Measurements from ENCODE around the gene TEX19.

The TEX19 gene

DNA sequence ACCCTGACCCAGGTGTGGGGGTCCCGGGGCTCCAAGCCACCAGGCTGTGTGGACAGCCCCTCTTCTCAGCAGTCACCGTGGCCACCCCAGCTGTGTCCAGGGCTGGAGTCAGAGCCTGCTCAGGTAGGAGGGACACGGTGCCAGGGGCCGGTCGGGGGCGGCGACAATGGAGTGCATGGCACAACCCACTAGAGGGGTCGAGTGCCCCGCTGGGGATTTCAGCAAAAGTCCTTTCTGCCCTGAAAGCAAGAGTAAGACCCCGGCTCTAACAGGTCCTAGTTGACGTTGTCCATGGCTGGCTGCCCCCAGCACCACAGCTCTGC is 23.8 kb downstream of the TEX19 start:
- no peak overlapping the region for H2BK5ac ChIP-seq (ENCODE audit: low read length)
- no peak for DNase-seq
- H4K5ac ChIP-seq (ENCODE audit: low read length) = no peak overlapping the region
- H3K56ac ChIP-seq (ENCODE audit: low read length) = no peak overlapping the region
- no peak overlapping the region for H2BK15ac ChIP-seq (replicated peaks; ENCODE audit: low read depth)
- H4K8ac ChIP-seq (ENCODE audit: low read depth, low read length) = no peak overlapping the region
- H3K79me1 ChIP-seq (ENCODE audit: low read length) = no peaks in the 10 kb centered on the region
- H3K79me2 ChIP-seq (ENCODE audit: control insufficient read depth, insufficient read depth, low read length) = no peaks in the 10 kb centered on the region
- no peak overlapping the region for H3K4ac ChIP-seq (ENCODE audit: low read depth, low read length)
- H2BK120ac ChIP-seq (ENCODE audit: low read depth, low read length) = no peak overlapping the region
- no peak overlapping the region for H3K23ac ChIP-seq (ENCODE audit: low read length)
- H3K36me3 ChIP-seq (ENCODE audit: control insufficient read depth, insufficient read depth, low read length) = no peaks in the 10 kb centered on the region
- no CpG with 5 or more reads among the region's 11 CpGs for WGBS (ENCODE audit: extremely low coverage, insufficient coverage, low lambda C conversion rate)
- H3K4me1 ChIP-seq (ENCODE audit: control insufficient read depth, low read depth, low read length) = no peaks in the 10 kb centered on the region
- no peak overlapping the region for H3K4me2 ChIP-seq (ENCODE audit: low read length)
- no peak overlapping the region for H3K9ac ChIP-seq (ENCODE audit: low read length)
- H3K4me3 ChIP-seq (ENCODE audit: low read length) = no peak overlapping the region
- no peak overlapping the region for H3K27ac ChIP-seq (ENCODE audit: low read depth, low read length)
- no peaks in the 10 kb centered on the region for H3K27me3 ChIP-seq (ENCODE audit: insufficient read depth, low read length, poor library complexity)
- H3K18ac ChIP-seq (ENCODE audit: low read length) = no peak overlapping the region
- no peak overlapping the region for H2AK5ac ChIP-seq (ENCODE audit: low read length)

GRCh38 chr17:82383411-82383810 is 24.4 kb downstream of the TEX19 start:
- no peak overlapping the region for H2BK120ac ChIP-seq (ENCODE audit: low read depth, low read length)
- H3K79me1 ChIP-seq (ENCODE audit: low read length) = no peaks in the 10 kb centered on the region
- no peak overlapping the region for H4K8ac ChIP-seq (ENCODE audit: low read depth, low read length)
- H3K4me1 ChIP-seq (ENCODE audit: control insufficient read depth, low read depth, low read length) = no peaks in the 10 kb centered on the region
- H3K79me2 ChIP-seq (ENCODE audit: control insufficient read depth, insufficient read depth, low read length) = no peaks in the 10 kb centered on the region
- no peak overlapping the region for H3K4ac ChIP-seq (ENCODE audit: low read depth, low read length)
- H3K9ac ChIP-seq (ENCODE audit: low read length) = no peak overlapping the region
- H3K4me2 ChIP-seq (ENCODE audit: low read length) = no peak overlapping the region
- WGBS (ENCODE audit: extremely low coverage, insufficient coverage, low lambda C conversion rate) = no CpG with 5 or more reads among the region's 18 CpGs
- H3K36me3 ChIP-seq (ENCODE audit: control insufficient read depth, insufficient read depth, low read length) = no peaks in the 10 kb centered on the region
- H2AK5ac ChIP-seq (ENCODE audit: low read length) = no peak overlapping the region
- no peak overlapping the region for H2BK5ac ChIP-seq (ENCODE audit: low read length)
- H3K27me3 ChIP-seq (ENCODE audit: insufficient read depth, low read length, poor library complexity) = no peaks in the 10 kb centered on the region
- no peak overlapping the region for H3K18ac ChIP-seq (ENCODE audit: low read length)
- H3K23ac ChIP-seq (ENCODE audit: low read length) = no peak overlapping the region
- H3K56ac ChIP-seq (ENCODE audit: low read length) = no peak overlapping the region
- H3K4me3 ChIP-seq (ENCODE audit: low read length) = no peak overlapping the region
- no peak overlapping the region for H2BK15ac ChIP-seq (replicated peaks; ENCODE audit: low read depth)
- H3K27ac ChIP-seq (ENCODE audit: low read depth, low read length) = no peak overlapping the region
- DNase-seq = no peak
- no peak overlapping the region for H4K5ac ChIP-seq (ENCODE audit: low read length)

DNA sequence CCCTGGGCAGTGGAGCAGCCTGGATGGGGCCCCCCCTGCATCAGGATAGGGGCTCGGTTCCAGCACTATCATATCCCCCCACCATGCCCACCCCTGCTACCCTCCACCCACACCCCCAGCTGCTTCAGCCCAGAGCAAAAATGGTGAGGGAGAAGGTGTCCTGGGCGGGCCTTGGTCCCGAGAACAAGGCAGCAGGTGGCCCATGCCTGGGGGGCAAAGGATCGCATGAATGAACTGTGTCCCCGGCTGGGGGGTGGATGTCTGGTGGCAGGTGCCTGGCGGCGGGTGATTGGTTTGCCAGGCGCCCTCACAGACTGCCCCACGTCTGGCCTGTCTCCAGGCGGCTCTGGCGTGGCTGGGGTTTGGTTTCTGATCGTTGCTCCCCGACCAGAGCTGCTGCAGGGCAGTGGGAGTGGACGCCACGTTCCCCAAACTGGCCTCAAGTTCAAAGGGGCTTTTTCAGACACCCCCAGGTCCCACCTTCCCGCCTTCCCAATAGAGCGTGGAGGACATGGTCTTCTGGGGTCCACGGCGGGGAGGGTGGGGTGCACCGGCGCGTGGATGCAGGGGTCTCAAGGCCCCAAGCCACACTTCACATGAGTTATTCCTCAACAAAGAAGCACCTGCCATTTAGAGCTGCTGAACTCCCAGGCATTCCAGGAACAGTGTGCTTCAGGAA is 25.1 kb downstream of the TEX19 start:
- no peak for DNase-seq

DNA sequence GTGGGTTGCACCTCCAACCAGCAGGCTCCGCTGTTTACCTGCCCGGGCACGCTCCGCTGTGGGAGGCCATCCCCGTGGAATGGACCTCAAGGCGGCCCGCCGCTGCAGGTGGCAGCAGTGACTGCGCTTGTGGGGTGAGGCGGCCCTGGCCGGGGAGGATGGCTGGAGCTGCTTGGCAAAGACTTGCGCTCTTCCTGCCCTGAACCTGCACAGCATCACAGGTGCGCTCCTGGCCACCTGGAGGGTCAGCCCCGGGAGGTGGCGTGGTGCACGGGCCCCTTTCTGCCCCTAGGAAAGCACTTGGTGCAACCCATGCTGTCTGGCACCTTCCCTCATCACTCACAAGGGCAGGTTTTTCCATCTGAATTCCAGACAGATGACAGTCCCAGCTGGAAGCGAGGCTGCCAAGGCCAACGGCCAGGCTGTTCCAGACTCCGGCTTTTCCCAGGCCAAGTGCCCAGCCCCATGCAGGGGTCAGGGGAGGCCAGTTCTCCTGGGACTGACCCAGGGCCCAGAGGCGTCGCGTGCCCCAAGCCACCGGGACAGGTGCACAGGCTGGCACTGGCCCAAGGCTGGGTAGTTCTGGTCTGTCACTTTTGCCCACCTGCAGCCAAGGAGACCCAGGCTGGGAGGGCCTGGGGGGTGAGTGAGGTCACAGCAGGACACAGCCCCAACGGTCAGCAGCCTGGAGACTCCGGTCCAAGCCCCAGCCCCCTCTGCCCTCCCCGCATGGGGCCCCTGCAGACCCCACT is 25.9 kb downstream of the TEX19 start:
- Histone ChIP-seq H4K5ac (ENCODE audit: low read length) (no peak overlapping the region), H3K36me3 (ENCODE audit: control insufficient read depth, insufficient read depth, low read length) (no peaks in the 10 kb centered on the region)

More for the DNA sequence above, 25.1 kb downstream of the TEX19 start:
- no peak overlapping the region for H3K9ac ChIP-seq (ENCODE audit: low read length)
- no peak overlapping the region for H3K56ac ChIP-seq (ENCODE audit: low read length)
- H4K8ac ChIP-seq (ENCODE audit: low read depth, low read length) = no peak overlapping the region
- no peaks in the 10 kb centered on the region for H3K4me1 ChIP-seq (ENCODE audit: control insufficient read depth, low read depth, low read length)
- no peak overlapping the region for H4K5ac ChIP-seq (ENCODE audit: low read length)
- no peaks in the 10 kb centered on the region for H3K79me1 ChIP-seq (ENCODE audit: low read length)
- H3K79me2 ChIP-seq (ENCODE audit: control insufficient read depth, insufficient read depth, low read length) = no peaks in the 10 kb centered on the region
- WGBS (ENCODE audit: extremely low coverage, insufficient coverage, low lambda C conversion rate) = no CpG with 5 or more reads among the region's 22 CpGs
- no peak overlapping the region for H3K4me3 ChIP-seq (ENCODE audit: low read length)
- no peak overlapping the region for H3K23ac ChIP-seq (ENCODE audit: low read length)
- H2BK120ac ChIP-seq (ENCODE audit: low read depth, low read length) = no peak overlapping the region
- no peak overlapping the region for H3K4ac ChIP-seq (ENCODE audit: low read depth, low read length)
- no peaks in the 10 kb centered on the region for H3K36me3 ChIP-seq (ENCODE audit: control insufficient read depth, insufficient read depth, low read length)
- H2AK5ac ChIP-seq (ENCODE audit: low read length) = no peak overlapping the region
- no peaks in the 10 kb centered on the region for H3K27me3 ChIP-seq (ENCODE audit: insufficient read depth, low read length, poor library complexity)
- no peak overlapping the region for H3K4me2 ChIP-seq (ENCODE audit: low read length)
- no peak overlapping the region for H3K18ac ChIP-seq (ENCODE audit: low read length)
- no peak overlapping the region for H3K27ac ChIP-seq (ENCODE audit: low read depth, low read length)
- no peak overlapping the region for H2BK5ac ChIP-seq (ENCODE audit: low read length)
- no peak overlapping the region for H2BK15ac ChIP-seq (replicated peaks; ENCODE audit: low read depth)

GRCh38 chr17:82385559-82386254 is 26.7 kb downstream of the TEX19 start:
- Histone ChIP-seq H3K4me3 (ENCODE audit: low read length) (no peak overlapping the region), H3K23ac (ENCODE audit: low read length) (no peak overlapping the region), H4K8ac (ENCODE audit: low read depth, low read length) (no peak overlapping the region), H4K5ac (ENCODE audit: low read length) (no peak overlapping the region), H3K4me1 (ENCODE audit: control insufficient read depth, low read depth, low read length) (no peaks in the 10 kb centered on the region), H2BK15ac (replicated peaks; ENCODE audit: low read depth) (no peak overlapping the region), H3K79me2 (ENCODE audit: control insufficient read depth, insufficient read depth, low read length) (no peaks in the 10 kb centered on the region), H3K27me3 (ENCODE audit: insufficient read depth, low read length, poor library complexity) (no peaks in the 10 kb centered on the region), H3K18ac (ENCODE audit: low read length) (no peak overlapping the region), H3K9ac (ENCODE audit: low read length) (no peak overlapping the region), H3K4ac (ENCODE audit: low read depth, low read length) (no peak overlapping the region), H3K36me3 (ENCODE audit: control insufficient read depth, insufficient read depth, low read length) (no peaks in the 10 kb centered on the region), H3K79me1 (ENCODE audit: low read length) (no peaks in the 10 kb centered on the region), H2BK5ac (ENCODE audit: low read length) (no peak overlapping the region), H2BK120ac (ENCODE audit: low read depth, low read length) (no peak overlapping the region), H2AK5ac (ENCODE audit: low read length) (no peak overlapping the region), H3K56ac (ENCODE audit: low read length) (no peak overlapping the region), H3K27ac (ENCODE audit: low read depth, low read length) (no peak overlapping the region), H3K4me2 (ENCODE audit: low read length) (no peak overlapping the region)
- no peak for DNase-seq
- WGBS (ENCODE audit: extremely low coverage, insufficient coverage, low lambda C conversion rate) = no CpG with 5 or more reads among the region's 26 CpGs

More for the DNA sequence above, 25.9 kb downstream of the TEX19 start:
- H3K4me1 ChIP-seq (ENCODE audit: control insufficient read depth, low read depth, low read length) = no peaks in the 10 kb centered on the region
- no peaks in the 10 kb centered on the region for H3K27me3 ChIP-seq (ENCODE audit: insufficient read depth, low read length, poor library complexity)
- H3K4ac ChIP-seq (ENCODE audit: low read depth, low read length) = no peak overlapping the region
- no peak overlapping the region for H2BK5ac ChIP-seq (ENCODE audit: low read length)
- H3K56ac ChIP-seq (ENCODE audit: low read length) = no peak overlapping the region
- no CpG with 5 or more reads among the region's 26 CpGs for WGBS (ENCODE audit: extremely low coverage, insufficient coverage, low lambda C conversion rate)
- H4K8ac ChIP-seq (ENCODE audit: low read depth, low read length) = no peak overlapping the region
- H3K79me2 ChIP-seq (ENCODE audit: control insufficient read depth, insufficient read depth, low read length) = no peaks in the 10 kb centered on the region
- no peak overlapping the region for H3K27ac ChIP-seq (ENCODE audit: low read depth, low read length)
- no peak overlapping the region for H3K4me3 ChIP-seq (ENCODE audit: low read length)
- H3K4me2 ChIP-seq (ENCODE audit: low read length) = no peak overlapping the region
- H3K18ac ChIP-seq (ENCODE audit: low read length) = no peak overlapping the region
- no peaks in the 10 kb centered on the region for H3K79me1 ChIP-seq (ENCODE audit: low read length)
- no peak overlapping the region for H2AK5ac ChIP-seq (ENCODE audit: low read length)
- no peak overlapping the region for H3K23ac ChIP-seq (ENCODE audit: low read length)
- no peak overlapping the region for H2BK120ac ChIP-seq (ENCODE audit: low read depth, low read length)
- no peak overlapping the region for H2BK15ac ChIP-seq (replicated peaks; ENCODE audit: low read depth)
- H3K9ac ChIP-seq (ENCODE audit: low read length) = no peak overlapping the region
- peak; percentile 22 for DNase-seq

Measured in mesendoderm (in vitro differentiated cells).